ENCODE results near the gene EHHADH.

DNA sequence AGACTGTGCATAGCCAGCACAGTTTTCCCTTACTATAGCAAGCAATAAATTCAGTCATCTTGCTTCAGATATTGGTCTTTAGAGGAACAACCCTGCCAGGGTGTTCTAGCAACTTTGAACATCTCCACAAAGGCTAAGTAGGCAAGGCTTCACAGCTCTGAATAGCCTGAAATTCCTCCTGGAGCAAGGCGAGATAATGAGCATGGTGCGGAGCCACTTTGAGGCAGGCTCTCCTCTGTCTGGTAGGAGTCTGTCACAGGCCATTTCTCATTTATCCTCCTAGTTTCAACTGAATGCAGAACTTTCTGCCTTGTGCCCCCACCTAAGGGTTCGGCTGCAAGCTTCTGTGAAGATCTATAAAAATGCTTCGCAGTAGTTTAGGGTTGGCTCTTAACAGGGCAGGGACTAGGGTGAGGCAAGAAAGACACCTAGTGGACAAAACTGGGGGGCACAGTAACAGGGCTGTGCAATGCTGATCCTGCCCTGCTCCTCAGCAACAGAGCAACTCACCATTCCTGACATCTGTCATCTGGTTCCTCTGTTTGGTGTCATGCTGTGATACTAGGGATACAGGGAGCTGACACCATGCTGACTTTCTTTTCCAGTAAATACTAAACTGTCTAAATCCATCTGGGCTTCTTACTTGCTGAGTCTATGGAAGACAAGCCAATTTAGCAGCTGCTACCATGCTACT is 16.6 kb upstream of the EHHADH start:
- TF ChIP-seq TAF1 (IDR thresholded peaks at IDR 0.05; ENCODE audit: borderline replicate concordance, insufficient read depth, low read length), result no peak
- no peak for TF ChIP-seq REST (IDR thresholded peaks at IDR 0.05; ENCODE audit: insufficient read depth in 1 of 2, low read depth in 2 of 2, low read length in 2 of 2)
- no peak for TF ChIP-seq POLR2AphosphoS5 (IDR thresholded peaks at IDR 0.05; ENCODE audit: low read depth, low read length)
